Measurements from ENCODE around the gene CCDC170.

DNA sequence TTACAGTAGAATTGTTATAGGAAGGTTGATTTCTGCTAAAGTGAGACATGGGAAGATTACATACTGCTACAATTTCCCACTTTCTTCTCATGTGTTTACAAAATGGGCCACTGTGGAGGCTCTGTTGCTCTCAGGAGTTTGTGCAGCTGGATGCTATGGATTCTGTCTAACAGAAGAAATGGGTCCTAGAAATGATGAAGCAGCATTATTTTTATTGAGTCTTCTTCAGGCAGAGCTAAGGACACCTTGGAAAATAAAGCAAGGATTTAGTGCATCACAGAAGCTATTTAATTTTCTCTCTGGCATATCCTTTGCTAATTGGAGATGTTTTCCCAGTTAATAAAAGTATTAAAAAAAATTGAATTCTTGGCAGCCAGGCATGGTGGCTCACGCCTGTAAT is 29.2 kb downstream of the CCDC170 start:
- TF ChIP-seq POLR2A (IDR thresholded peaks at IDR 0.05) (no peak), CTCF (IDR thresholded peaks at IDR 0.05) (no peak)
